Activated B cell treated with CpG ODN at 0.5 μM for 24 hours (primary cell): ENCODE data around the gene ASF1B. TPM values are rescaled to one million over a fixed set of nuclear protein-coding genes. Genes with fewer than 3 reads are reported as not detected.

Source experiments
- ATAC-seq: fragments of 200-7000 bp; cut with Tn5 transposase; one replicate; pipeline ENCODE4 v1.10.0; 2021; ENCODE audit warnings: low read depth, mild to moderate bottlenecking, moderate library complexity
- CTCF ChIA-PET: fragments of 350-600 bp; sonication (Branson Sonifier 250); formaldehyde crosslinking; loops from one replicate; lab custom pipeline; 2021; ENCODE audit warnings: antibody characterized with exemption; lab: Charles Lee
- POLR2A ChIA-PET: fragments of 350-600 bp; sonication (Branson Sonifier 250); formaldehyde crosslinking; loops from one replicate; lab custom pipeline; 2021; ENCODE audit warnings: antibody characterized with exemption; lab: Charles Lee
- DNase-seq: peaks from one replicate; pipeline ENCODE4 v3.0.0; 2022
- H3K27ac Mint-ChIP-seq: one replicate; pipeline ENCODE4 v1.8.0; 2020; ENCODE audit warnings: mixed read lengths
- H3K27me3 Mint-ChIP-seq: one replicate; pipeline ENCODE4 v1.8.0; 2021; ENCODE audit warnings: mixed read lengths
- H3K36me3 Mint-ChIP-seq: one replicate; pipeline ENCODE4 v1.8.0; 2021; ENCODE audit warnings: low read depth, mixed read lengths
- H3K4me1 Mint-ChIP-seq: one replicate; pipeline ENCODE4 v1.8.0; 2021; ENCODE audit warnings: mixed read lengths
- H3K4me3 Mint-ChIP-seq: one replicate; pipeline ENCODE4 v1.8.0; 2020; ENCODE audit warnings: mild to moderate bottlenecking, mixed read lengths
- H3K9me3 Mint-ChIP-seq: one replicate; pipeline ENCODE4 v1.8.0; 2020; ENCODE audit warnings: mixed read lengths
- intact Hi-C: fragments of 100-400 bp; cut with micrococcal nuclease; formaldehyde crosslinking; loops from one replicate; pipeline ENCODE4 v1.15.1; 2024
- total RNA-seq: library from RNA; stranded (reverse); gene quantifications from 2 replicates; pipeline ENCODE4 v1.2.3, GENCODE V29; 2022
- TF ChIP-seq, protein P1 (sequence below): fragments of 200-600 bp; IDR thresholded peaks from one replicate; pipeline ENCODE4 v1.8.0; 2022; ENCODE audit warnings: antibody characterized with exemption, mild to moderate bottlenecking

ASF1B gene
- total RNA-seq, 1 donor from 2014 or later, result 3.7 TPM

DNA sequence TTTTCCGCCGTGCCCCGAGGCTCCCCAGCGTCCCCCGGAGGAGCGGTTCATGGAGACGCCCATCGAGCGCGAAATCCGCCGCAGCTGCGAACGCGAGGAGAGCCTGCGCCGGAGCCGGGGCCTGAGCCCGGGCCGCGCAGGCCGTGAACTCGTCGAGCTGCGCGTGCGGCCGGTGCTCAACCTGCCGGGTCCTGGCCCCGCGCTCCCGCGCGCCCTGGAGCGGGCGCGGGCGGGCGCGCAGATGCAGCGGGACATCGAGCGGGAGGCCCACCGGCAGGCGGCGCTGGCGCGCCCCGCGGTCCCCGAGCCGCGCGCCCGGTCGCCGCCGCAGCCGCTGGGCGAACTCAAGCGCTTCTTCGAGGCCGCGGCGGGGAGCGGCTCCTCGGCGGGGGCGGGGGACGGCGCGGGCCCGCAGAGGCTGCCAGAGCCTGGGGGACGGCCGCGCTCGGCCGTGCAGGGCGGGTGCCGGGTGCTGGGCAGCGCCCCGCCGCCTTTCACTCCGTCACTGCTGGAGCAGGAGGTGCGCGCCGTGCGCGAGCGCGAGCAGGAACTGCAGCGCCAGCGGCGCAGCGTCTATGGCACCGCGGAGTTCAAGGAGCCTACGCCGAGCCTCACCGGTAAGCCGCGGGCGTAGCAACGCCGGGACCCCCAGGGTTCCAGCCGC is 63.0 kb downstream of the ASF1B start:
- CTCF ChIA-PET, result interaction anchor here (0.6 to 4.8 kb wide), 15 partner anchors 9 to 342 kb away, joined by 3 to 42 read pairs (median 4); partner anchors contain the start of genes ASF1B, BRME1 and CC2D1A
- TF ChIP-seq, protein P1, sequence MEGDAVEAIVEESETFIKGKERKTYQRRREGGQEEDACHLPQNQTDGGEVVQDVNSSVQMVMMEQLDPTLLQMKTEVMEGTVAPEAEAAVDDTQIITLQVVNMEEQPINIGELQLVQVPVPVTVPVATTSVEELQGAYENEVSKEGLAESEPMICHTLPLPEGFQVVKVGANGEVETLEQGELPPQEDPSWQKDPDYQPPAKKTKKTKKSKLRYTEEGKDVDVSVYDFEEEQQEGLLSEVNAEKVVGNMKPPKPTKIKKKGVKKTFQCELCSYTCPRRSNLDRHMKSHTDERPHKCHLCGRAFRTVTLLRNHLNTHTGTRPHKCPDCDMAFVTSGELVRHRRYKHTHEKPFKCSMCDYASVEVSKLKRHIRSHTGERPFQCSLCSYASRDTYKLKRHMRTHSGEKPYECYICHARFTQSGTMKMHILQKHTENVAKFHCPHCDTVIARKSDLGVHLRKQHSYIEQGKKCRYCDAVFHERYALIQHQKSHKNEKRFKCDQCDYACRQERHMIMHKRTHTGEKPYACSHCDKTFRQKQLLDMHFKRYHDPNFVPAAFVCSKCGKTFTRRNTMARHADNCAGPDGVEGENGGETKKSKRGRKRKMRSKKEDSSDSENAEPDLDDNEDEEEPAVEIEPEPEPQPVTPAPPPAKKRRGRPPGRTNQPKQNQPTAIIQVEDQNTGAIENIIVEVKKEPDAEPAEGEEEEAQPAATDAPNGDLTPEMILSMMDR, result no peak

GRCh38 chr19:14072535-14073260 is 63.7 kb downstream of the ASF1B start, which contains the start of gene MISP3:
TSS of gene MISP3 (plus strand) at chr19:14072786. CDS start at chr19:14073310, 524 bp downstream.
- no peaks in the 10 kb centered on the region for H3K36me3 Mint-ChIP-seq
- intact Hi-C loops, result loop anchor here (1.0 to 10.0 kb wide), 7 partner anchors 19 to 402 kb away; partner anchors contain the start of genes ASF1B and PTGER1
- TF ChIP-seq, protein P1, result no peak
- peak within 1 kb of the TSS; percentile 86 for H3K4me3 Mint-ChIP-seq
- ATAC-seq, result peak; percentile 28
- ChIA-PET POLR2A (interaction anchor here (0.5 to 3.1 kb wide), 9 partner anchors 9 to 211 kb away, joined by 3 to 11 read pairs (median 5); partner anchors contain the start of genes DCAF15 and IL27RA), CTCF (interaction anchor here (0.7 to 4.8 kb wide), 12 partner anchors 9 to 276 kb away, joined by 3 to 42 read pairs (median 6); partner anchors contain the start of genes ASF1B, BRME1 and CC2D1A)
- no peaks in the 10 kb centered on the region for H3K27me3 Mint-ChIP-seq
- H3K9me3 Mint-ChIP-seq, result no peaks in the 10 kb centered on the region
- peak; percentile 40 for DNase-seq
- H3K27ac Mint-ChIP-seq, result no peak within 1 kb of the TSS
- H3K4me1 Mint-ChIP-seq, result peaks cover 19% of the 10 kb centered on the region

More for the DNA sequence above, 63.0 kb downstream of the ASF1B start:
- POLR2A ChIA-PET, result interaction anchor here (0.5 to 3.1 kb wide), 7 partner anchors 8 to 602 kb away, joined by 3 to 11 read pairs (median 6); partner anchors contain the start of genes DCAF15 and IL27RA
- no peaks in the 10 kb centered on the region for H3K9me3 Mint-ChIP-seq
- H3K4me3 Mint-ChIP-seq, result peak overlapping the region; percentile 86
- ATAC-seq, result peak; percentile 66
- DNase-seq, result peak; percentile 88
- no peak overlapping the region for H3K27ac Mint-ChIP-seq
- H3K36me3 Mint-ChIP-seq, result no peaks in the 10 kb centered on the region
- intact Hi-C loops, result loop anchor here (1.0 to 10.0 kb wide), 6 partner anchors 18 to 401 kb away; partner anchors contain the start of genes ASF1B and PTGER1
- peaks cover 19% of the 10 kb centered on the region for H3K4me1 Mint-ChIP-seq
- no peaks in the 10 kb centered on the region for H3K27me3 Mint-ChIP-seq

DNA sequence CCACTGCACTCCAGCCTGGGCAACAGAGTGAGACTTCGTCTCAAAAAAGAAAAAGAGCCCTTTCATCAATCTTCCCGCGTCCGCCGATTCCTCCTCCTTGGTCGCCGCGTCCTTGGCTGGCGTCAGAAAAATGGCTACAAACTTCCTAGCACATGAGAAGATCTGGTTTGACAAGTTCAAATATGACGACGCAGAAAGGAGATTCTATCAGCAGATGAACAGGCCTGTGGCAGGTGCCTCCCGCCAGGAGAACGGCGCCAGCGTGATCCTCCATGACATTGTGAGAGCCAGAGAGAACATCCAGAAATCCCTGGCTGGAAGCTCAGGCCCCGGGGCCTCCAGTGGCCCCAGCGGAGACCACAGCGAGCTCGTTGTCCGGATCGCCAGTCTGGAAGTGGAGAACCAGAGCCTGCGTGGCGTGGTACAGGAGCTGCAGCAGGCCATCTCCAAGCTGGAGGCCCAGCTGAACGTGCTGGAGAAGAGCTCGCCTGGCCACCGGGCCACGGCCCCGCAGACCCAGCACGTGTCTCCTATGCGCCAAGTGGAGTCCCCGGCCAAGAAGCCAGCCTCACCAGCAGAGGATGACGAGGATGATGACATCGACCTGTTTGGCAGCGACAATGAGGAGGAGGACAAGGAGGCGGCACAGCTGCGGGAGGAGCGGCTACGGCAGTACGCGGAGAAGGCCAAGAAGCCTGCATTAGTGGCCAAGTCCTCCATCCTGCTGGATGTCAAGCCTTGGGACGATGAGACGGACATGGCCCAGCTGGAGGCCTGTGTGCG is 65.9 kb downstream of the ASF1B start:
- ATAC-seq (no peak), DNase-seq (no peak)
- TF ChIP-seq, protein P1, result no peak
- Mint-ChIP-seq H3K27ac (no peak overlapping the region), H3K4me1 (peaks cover 19% of the 10 kb centered on the region), H3K27me3 (peaks cover 2% of the 10 kb centered on the region), H3K36me3 (no peaks in the 10 kb centered on the region), H3K4me3 (no peak overlapping the region), H3K9me3 (no peaks in the 10 kb centered on the region)
- CTCF ChIA-PET, result interaction anchor here (1.0 to 4.8 kb wide), 6 partner anchors 11 to 306 kb away, joined by 3 to 42 read pairs (median 5); partner anchors contain the start of genes IL27RA and MRI1
- POLR2A ChIA-PET, result no interaction called here
- intact Hi-C loops, result loop anchor here (5.0 to 10.0 kb wide), 2 partner anchors 288 to 404 kb away; partner anchors contain the start of gene PTGER1

Other genes starting within 250 kb of the ASF1B start
- gene BRME1, start 230.5 kb downstream of the ASF1B start, total RNA-seq, result 1.2 and 2.0 TPM in 2 replicates
- 32.4 and 35.6 TPM in 2 replicates for gene CC2D1A, start 230.4 kb downstream of the ASF1B start, total RNA-seq
- 0.44 TPM in 1 of 2 replicates, not detected in the other for gene PODNL1, start 198.2 kb downstream of the ASF1B start, total RNA-seq
- 71.4 and 83.4 TPM in 2 replicates for gene DCAF15, start 184.1 kb downstream of the ASF1B start, total RNA-seq
- 19.0 and 19.9 TPM in 2 replicates for gene RFX1, start 130.3 kb downstream of the ASF1B start, total RNA-seq
- not detected in 2 replicates for gene RLN3, start 108.4 kb downstream of the ASF1B start, total RNA-seq
- 34.5 and 34.6 TPM in 2 replicates for gene IL27RA, start 104.8 kb downstream of the ASF1B start, total RNA-seq
- gene PALM3, start 74.5 kb downstream of the ASF1B start, total RNA-seq, result not detected in 2 replicates
- 0.15 and 0.18 TPM in 2 replicates for gene MISP3, start 63.8 kb downstream of the ASF1B start, total RNA-seq
- not detected in 2 replicates for gene C19orf67, start 50.8 kb downstream of the ASF1B start, total RNA-seq
- 32.7 and 36.0 TPM in 2 replicates for gene SAMD1, start 45.8 kb downstream of the ASF1B start, total RNA-seq
- 41.6 and 43.7 TPM in 2 replicates for gene PRKACA, start 18.8 kb downstream of the ASF1B start, total RNA-seq
- gene ADGRL1, start 69.6 kb upstream of the ASF1B start, total RNA-seq, result 1.4 and 2.7 TPM in 2 replicates
- gene ADGRE5, start 244.9 kb upstream of the ASF1B start, total RNA-seq, result 129 and 135 TPM in 2 replicates